Measurements from ENCODE around the gene PIK3R3. TPM values are rescaled to one million over a fixed set of nuclear protein-coding genes. Genes with fewer than 3 reads are reported as not detected.

The PIK3R3 gene
- 1.8 and 2.9 TPM in 2 replicates for total RNA-seq (2014; rRNA removed; shearing (Covaris generic))
- 0.74 and 1.8 TPM in 2 replicates for polyA plus RNA-seq (2014; cell fraction: nucleus; rRNA removed)

DNA sequence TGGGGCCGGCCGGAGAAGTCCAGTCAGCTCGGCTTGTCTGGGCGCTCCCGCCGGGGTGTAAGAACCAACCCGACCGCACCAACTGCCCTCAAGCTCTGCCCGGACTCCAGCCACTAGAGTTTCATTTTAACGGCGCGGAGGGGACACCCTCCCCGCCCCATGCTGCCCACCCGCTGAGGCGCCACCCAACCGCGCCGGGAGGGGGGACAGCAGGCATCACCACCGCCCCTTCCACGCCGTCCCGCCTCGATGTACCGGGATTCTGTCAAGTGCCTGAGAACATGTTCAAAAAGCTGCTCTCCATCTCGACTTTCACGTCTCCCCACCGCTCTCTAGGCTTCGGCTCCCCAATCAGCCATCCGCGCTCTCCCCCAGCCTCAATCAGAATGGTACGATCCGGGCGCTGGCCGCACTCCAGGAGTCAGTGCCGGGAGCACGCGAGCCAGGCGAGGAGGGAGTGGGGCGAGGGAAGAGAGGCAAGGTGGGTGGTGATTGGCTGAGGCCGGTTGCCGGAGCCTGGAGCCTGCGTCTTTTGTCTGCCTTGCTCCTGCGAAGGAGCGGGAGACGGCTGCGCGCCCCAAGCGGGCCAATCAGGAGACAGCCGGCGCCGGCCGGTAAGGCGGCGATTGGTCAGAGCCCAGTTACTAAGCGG is at the start of gene PIK3R3:
PIK3R3 (minus strand) TSS at position 101 of the 652 bp plus-strand sequence. CDS start 677 bp downstream, outside the sequence.
- DNase-seq (ENCODE audit: extremely low read depth, low read depth) = peak; percentile 97

DNA sequence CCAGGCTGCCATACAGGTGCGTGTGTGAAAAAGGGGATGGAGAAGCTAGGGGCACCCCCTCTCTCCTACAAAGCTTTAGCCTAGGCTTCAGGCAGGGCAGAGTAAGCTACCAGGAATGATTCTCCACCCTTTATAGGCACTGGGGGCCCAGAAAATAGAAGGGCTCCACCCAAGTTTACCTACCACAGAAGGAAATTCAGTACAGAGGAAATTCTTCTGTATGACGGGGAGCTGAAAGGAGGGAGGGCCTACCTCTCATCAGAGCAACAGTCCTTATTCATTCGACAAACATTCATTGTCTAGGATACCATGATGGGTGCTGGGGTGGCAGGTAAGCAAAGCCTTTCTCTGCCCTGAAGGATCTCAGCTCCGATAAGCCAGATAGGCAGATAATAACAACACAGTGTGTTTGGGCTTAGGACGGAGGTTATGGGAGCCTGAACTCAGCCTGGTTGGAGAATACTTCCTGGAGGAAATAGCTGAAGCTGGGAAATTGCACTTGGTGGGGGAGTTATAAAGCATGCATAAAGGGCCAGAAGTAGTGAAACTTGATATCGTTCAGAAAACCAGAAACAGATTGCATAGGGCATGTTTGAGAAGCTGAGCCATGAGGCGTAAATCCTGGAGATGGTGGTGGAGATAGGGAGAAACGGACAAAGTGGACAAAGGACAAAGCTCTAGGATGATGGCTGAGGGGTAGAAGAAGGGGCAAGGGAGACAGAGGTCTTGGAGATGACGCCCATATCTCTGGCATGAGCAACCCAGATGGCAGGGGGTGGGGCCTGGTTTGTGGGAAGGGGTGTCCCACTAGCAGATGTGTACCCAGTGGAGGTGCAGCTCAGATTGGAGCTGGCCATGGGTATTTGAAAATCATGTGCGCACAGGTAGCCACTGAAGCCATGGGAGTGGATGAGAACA is 49.2 kb upstream of the PIK3R3 start:
- no peak for DNase-seq (ENCODE audit: extremely low read depth, low read depth)

DNA sequence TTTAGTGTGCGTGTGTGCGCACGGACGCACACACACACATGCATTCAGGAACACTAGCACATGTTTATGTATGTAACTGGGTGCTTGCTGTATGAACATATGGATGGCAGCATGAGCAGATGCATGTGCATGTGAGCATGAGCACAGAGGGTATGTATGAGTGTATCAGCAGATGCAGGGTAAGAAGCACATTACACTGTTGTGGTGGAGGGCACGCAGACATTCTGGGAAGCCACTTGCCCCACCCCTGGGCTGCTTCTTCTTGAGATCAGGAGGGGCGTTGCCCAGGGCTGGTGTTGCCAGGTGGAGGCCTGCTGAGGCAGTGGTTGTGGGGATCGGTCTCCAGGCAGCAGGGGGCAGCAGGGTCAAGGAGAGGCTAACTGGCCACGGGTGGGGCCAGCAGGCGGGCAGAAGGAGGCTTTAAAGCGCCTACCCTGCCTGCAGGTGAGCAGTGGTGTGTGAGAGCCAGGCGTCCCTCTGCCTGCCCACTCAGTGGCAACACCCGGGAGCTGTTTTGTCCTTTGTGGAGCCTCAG is 47.7 kb upstream of the PIK3R3 start:
- DNase-seq (ENCODE audit: extremely low read depth, low read depth) = no peak

DNA sequence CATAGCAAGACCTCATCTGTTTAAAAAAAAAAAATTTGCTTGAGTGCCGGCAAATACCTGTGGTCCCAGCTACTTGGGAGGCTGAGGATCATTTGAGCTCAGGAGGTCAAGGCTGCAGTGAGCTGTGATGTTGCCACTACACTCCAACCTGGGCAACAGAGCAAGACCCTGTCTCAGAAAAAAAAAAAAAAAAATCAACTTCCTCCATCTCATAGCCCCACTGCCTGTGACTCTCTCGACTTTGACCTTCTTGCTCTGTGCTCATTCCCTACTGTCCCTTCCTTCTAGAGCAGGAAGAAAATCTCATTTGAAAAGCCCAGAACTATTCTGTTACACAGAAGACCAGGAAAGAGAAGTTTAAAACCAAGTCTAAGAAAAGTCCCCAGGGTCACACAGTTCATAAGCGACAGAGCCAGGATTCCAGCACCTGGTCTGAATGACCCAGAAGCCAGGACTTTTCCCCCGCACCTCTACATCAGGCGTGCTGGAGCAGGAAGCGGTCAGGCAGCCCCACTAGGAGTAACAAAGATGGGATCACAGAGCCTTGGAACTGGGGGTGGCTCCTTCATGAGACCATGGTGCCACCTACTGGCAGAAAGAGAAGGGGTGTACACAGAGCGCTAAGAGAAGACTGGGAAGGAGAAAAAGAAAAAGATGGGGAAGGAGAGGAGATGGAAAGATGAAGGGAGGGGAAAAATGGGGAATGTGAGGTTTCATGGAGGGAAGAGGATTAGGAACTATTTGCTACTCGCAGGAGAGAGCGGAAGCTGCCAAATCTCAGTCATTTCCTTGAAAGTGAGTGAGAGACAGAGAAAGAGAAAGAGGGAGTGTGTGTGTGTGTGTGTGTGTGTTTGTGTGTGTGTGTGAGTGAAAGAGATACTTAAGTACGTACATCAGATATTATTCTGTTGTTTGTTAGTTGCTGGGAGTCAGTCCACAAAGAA is 47.0 kb upstream of the PIK3R3 start:
- peak; percentile 84 for DNase-seq (ENCODE audit: extremely low read depth, low read depth)

DNA sequence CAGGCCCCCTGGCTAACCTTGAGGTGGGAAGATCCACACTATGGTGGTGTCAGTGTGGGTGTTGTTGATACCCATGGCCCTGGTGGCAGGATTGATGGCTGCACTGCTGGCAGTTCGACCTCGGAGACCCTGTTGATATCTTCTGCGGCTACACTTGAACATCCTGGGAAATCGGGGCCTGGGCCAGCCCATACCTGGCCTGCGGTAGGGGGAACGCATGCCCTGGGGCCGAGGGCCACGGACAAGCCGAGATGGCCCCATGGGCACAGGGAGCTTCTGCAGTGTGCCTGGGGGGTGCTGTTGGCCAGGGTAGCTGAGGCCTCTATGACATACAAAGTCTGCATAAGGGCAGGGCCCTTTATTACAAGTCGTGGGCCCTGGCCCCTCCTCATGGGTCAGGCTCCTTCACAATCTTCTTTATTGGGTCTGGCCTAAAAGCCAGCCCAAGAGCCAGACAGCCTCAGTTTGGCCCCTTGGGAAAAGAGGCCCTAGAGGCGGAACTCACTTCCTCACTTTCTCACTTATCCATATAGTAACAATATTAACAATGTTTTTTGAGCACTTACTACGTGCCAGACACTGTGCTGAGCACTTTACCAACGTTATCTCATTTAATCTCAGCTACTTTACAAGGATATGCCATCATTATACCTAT is 43.9 kb upstream of the PIK3R3 start, which contains the start of gene P3R3URF:
P3R3URF (minus strand) TSS at position 278 of the 655 bp plus-strand sequence; CDS start at position 261, 17 bp downstream.
- no peak for DNase-seq (ENCODE audit: extremely low read depth, low read depth)

DNA sequence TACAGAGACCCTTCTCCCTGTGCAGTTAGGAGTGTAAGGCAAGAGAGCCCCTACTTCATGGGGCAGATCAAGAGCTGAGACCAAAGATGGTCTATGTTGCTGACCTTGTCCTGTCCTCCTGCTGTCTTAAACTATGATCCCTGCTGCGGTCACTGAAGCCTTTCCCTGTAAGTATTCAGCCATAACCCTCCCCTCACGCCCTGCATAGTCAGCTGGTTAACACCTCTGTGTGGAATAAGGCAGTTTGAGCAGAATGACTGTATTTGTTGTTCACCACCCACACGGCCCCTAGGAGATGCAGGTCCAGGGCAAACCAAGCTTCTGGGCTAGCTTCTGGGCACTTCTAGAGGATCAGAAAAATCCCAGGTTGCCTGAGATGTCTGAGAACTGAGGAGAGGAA is 42.8 kb upstream of the PIK3R3 start:
- DNase-seq (ENCODE audit: extremely low read depth, low read depth) = peak; percentile 17

DNA sequence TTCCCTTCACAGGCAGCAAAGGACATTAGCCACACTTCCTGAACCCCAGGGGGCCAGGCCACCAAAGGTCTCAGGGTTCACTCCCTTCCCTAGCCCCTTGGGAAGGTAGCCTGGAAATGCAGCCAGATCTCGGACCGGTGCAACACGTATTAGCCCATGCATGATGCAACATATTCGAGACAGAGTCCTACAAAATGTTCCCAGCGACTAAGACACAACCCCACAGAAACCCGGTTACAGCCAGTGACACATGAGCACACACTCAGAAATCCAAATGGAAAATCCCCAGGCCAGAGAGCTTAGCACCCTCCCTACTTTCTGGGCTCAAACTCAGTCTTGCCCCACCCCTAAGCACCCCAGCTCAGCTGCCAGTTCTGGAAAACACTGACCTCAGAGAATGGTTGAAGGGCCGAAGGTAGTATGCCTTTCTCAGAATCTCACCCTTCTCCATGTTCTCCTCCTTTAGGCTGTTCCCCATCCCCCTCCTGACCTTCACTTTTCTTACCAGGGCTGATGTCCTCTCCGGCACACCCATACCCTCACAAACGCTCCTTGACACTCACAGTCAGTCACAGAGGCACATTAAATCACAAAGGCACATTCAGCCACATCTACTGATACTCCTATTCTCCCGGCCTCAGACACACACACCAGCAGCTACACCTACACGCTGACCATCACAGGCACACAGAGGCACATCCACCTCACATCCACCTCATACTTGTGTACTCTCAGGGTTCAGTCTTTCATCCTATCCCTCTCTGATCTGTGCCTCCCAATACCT is 42.2 kb upstream of the PIK3R3 start, which contains the start of gene TSPAN1:
TSPAN1 (plus strand) TSS at position 640 of the 784 bp plus-strand sequence. CDS start 6,021 bp downstream, outside the sequence.
- DNase-seq (ENCODE audit: extremely low read depth, low read depth) = no peak

DNA sequence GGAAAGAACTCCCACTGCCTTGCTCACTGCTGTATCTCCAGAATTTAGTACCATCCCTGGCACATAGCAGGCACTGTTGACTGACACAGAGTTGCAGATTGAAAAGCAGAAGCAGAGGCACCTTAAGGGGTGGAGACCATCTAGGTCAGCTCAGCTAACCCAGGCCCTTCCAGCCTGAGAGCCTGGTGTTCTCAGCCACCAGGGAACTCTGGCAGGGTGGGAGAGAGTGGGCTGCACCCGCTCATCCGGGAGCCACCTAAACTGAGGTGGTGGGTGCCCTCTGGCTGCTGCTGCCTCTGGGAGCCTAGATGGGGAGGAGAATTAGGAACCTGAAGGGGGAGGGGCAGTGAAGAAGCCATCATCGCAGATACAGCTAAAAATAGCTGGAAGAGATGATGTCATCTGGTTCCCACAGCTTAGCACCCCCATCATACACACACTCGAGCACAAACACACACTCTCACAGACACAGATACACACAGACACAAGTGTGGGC is 41.0 kb upstream of the PIK3R3 start:
- no peak for DNase-seq (ENCODE audit: extremely low read depth, low read depth)

DNA sequence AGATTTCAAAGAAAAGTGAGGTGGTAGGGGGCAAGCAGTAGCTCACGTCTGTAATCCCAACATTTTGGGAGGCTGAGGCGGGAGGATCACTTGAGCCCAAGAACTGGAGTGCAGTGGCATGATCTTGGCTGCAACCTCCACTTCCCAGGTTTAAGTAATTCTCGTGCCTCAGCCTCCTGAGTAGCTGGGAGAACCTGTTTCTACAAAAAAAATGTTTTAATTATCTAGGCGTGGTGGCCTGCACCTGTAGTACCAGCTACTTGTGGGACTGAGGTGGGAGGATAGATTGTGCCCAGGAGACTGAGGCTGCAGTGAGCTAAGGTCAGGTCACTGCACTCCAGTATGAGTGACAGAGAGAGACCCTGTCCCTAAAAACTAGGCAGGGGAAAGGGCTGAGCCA is 39.9 kb upstream of the PIK3R3 start:
- DNase-seq (ENCODE audit: extremely low read depth, low read depth) = no peak

DNA sequence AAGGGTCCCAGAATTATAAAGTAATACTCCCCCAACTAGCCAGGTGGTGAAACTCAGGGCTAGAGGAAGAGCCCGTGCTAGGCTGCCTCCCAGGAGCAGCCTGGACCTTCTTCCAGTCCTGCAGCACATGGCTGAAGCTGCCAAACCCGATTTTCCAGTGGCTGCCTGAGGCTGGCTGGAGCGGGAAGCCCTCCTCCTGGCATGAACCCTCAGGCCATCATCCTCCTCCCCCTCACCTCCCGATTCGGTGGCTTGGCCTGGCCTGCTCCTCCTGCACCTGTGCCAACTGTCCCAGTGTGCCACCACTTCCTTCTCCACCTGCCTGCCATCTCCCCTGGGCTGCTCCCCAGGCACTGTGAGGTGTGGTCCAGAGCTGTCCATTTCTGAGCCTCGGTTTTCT is 39.4 kb upstream of the PIK3R3 start:
- no peak for DNase-seq (ENCODE audit: extremely low read depth, low read depth)

DNA sequence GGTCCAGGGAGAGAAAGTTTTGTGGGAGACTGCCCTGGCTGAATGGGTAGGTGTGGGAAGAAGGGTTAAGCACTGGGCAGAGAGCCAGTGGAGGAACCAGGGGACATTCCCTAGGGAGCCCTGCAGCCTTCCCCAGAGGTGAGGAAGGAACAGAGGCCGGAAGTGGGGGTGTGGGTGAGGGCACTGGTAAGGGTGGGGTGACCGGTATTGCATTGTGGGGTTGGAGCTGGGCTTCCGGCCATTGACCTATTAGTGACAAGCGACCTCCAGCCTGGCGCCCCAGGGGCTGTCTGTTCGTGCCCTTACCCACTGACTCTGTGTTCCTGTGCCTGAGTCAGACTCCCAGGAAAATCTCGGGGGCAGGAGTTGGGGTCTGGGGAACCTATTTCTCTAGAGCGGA is 38.9 kb upstream of the PIK3R3 start:
- DNase-seq (ENCODE audit: extremely low read depth, low read depth) = no peak

DNA sequence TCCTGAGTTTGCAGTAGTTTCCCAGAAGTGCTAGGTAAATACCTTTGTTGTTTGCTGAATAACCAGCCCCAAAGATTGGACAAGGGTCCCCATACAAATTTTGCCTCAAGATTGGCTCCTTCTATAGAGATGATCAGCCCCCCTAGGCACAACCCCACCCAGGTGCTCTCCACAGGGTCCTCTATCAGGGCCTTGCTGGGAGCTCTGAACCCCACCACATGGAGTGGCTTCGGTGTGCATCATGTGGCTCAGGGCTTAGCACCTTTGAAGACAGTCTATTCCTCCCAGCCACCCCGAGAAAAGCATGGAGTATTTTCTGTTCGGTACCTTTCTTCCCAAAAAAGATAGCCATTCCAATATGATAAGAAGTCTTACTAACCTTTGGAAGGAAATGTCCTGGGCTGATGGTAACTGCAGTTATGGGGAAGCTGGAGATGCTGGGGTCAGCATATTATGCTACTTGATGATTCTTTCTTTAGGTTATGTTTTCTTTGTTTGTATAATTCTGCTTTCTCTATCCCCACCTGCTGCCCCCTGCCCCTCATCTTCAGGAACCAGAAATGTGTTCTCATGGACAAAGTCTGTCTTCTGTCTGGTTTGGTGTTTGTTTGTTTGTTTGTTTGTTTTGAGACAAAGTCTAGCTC is 37.5 kb upstream of the PIK3R3 start:
- DNase-seq (ENCODE audit: extremely low read depth, low read depth) = no peak

DNA sequence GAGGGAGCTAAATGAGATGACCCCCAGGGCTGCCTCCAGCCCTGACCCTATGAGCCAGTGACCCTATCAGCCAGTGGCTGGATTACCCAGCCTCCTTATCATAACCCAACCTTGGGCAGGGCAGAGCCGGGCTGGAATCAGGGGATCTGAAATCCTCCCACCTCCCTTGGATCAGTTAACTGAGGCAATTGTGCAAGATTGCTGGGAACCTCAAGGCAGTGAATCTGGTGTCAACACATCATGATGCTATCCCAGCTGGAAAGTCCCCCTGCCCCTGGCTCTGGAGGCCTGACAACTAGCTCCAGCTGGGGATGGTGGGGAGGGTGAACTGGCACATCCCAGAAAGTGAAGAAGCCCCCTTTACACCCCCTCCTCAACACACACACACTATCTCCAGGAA is 36.0 kb upstream of the PIK3R3 start:
- no peak for DNase-seq (ENCODE audit: extremely low read depth, low read depth)

DNA sequence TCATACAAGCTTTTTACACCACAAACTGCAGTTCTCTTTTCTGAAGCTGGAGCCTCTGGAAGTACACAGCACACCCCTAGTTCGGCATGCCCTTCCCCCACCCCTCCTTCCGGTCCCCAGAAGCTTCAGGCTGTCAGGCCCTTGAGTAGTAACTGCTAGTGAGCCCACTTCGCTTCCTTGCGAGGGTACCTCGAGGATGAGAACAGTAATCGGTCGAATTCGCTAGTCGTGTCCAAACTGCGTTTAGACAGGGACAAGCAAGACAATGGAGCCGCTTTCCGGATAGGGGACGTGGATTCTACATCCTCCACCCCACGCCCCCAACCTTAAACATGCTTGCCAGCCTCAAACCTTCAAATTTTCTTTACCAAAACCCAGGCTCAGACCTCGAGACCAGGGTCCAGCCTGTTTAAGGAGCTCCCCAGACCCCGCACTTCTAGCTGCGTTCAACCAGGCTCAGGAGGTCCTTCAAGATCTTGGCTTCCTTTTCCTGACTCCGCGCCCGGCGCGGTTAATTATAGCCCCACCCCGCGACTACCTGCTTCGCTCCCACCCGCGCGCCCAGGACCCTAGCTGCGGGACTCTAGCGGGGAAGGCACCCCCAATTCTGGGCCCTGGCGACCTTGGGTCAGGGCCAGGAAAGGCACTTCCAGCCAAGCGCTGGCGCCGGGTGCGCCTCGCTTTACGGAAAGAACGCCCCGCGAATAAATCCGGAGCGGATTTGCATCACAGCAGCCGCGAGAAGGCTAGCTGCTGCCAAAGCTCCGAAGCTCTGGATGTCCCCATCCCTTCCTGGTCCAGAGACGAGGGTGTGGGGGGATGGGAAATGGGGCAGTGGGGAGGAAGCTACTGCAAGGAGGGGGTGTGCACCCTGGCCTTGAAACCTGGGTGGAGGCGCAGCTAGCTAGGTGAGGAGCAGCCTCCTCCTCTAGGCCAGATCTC is 34.4 kb upstream of the PIK3R3 start:
- no peak for DNase-seq (ENCODE audit: extremely low read depth, low read depth)

DNA sequence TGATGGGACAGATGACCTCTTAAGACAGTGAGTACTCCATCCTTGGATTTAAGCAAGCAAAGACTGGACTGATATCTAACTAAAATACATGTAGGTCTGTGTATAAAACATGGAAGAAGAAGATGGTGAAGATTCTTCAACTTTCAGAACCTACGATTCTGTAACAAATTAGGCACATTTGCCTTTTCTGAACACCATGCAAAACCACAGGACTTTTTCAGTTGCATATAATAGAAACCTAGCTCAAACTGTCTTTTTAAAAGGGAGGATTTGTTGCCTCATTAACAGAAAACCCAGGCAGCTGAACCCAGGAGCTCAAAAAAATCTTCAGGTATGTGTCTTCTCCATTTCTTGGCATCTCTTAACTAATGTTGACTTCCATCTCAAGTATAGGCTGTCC is 27.8 kb upstream of the PIK3R3 start:
- DNase-seq (ENCODE audit: extremely low read depth, low read depth) = no peak

DNA sequence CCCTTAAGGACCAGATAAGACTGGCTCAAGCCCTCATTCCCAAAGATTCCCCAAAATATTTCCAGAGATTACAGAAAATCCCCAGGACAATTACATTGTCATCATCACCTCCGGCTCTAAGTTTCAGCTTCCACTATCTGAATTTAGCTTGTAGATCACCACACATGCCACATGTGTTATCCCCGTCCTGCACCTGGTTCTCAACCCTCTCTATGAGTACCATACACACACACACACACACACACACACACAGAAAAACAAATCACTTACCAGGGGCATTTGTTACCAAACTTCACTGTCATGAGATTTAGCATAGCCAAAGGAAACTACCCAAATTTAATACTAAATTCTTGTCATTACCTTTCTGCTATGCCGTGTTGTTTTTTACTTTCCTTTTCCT is 27.1 kb upstream of the PIK3R3 start:
- DNase-seq (ENCODE audit: extremely low read depth, low read depth) = no peak
